NCI-H748 (cell line): ENCODE measurements around the gene LCN6.

ENCODE experiments used
- DNase-seq: peaks from one replicate; lab custom pipeline; 2025; ENCODE audit not compliant: unreplicated experiment; lab: John Stamatoyannopoulos, UW

LCN6 gene

GRCh38 chr9:136726631-136727191, 21.6 kb downstream of the LCN6 start:
- DNase-seq, result no peak

DNA sequence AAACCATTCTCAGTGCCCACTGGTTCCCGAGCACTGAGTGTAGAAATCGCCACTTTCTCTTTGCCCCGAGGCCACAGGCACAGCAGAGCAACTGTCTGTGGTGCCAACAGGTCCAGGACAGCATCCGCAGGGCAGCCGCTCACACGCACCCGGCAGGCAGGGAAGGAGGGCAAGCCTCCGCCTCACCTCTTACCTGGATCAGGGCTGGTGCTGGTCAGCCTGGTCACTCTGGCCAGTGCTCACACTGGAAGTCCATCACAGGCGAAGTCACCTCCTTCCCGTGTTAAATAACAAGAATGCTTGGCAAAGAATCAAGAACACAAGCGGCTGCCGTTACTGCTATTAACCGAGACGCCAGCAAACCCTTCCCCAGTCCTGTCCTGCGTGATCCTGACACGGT, 22.2 kb downstream of the LCN6 start:
- DNase-seq, result no peak

DNA sequence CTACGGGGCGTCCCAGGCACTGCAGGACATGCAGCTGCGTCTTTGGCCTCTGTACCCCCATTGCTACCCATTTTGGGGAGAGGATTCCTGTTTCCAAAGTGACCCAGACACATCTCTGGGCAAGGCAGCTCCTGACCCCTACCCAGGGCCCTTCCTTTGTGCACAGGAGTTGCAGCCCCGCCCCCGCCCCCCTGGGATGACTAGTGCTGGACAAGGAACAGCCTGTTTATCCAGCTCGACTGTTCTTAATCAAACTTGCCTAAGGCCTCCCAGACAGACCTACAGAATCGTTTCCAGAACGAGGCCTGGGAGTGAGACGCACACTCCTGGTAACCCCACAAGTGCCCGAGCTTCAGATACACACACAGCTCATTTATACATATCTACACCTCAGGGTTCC, 22.7 kb downstream of the LCN6 start:
- no peak for DNase-seq

DNA sequence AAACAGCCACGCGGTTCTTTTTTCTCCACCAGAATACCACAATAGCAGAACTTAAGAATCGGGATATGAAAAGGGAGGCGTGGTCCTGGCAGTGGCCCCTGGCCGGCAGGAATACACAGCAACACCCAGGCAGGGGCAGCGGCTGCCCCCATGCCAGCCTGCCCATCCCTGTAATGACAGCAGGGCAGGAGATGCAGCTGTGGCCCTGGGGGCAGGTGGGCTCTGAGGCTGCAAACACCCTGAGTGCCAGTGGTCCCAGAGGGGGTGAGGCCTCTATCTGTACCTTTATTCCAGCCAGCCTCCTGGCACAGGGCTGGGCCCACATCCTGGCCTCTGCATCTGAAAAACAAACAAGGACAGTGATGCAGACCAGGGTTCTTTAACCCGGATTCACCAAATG, 23.6 kb downstream of the LCN6 start:
- DNase-seq, result no peak

DNA sequence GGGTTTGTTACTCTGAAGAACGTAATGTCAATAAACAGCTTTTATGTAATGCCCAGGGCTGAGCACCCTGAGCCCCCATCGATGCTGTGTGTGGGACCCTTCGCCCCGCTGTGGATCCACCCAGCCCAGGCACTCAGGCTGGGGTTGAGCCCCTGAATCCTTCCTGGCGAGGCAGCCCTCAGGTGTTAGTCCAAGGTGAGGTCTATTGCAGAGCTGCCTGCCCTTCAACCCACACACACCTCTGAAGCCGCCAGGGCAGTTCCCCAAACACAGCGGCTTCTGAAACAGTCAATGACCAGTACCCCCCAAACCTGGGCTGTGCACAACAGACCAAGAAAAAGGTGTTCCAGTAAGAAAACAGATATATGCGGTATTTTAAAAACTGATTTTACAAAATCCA, 24.3 kb downstream of the LCN6 start:
- no peak for DNase-seq

DNA sequence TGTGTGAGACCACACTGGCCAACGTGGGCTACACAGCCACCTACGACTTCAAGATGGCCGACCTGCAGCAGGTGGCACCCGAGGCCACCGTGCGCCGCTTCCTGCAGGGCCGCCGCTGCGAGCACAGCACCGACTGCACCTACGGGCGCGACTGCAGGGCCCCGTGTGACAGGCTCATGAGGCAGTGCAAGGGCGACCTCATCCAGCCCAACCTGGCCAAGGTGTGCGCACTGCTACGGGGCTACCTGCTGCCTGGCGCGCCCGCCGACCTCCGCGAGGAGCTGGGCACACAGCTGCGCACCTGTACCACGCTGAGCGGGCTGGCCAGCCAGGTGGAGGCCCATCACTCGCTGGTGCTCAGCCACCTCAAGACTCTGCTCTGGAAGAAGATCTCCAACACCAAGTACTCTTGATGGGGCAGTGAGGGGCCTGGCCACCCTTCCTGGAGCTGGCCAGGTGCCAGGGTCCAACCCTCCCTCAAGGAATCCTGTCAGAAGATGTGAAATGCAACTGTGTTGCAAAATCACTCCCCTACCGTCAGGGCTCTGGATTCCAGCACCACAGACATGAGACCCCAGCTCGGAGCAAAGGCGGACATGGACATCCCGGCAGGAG, 24.9 kb downstream of the LCN6 start:
- no peak for DNase-seq

DNA sequence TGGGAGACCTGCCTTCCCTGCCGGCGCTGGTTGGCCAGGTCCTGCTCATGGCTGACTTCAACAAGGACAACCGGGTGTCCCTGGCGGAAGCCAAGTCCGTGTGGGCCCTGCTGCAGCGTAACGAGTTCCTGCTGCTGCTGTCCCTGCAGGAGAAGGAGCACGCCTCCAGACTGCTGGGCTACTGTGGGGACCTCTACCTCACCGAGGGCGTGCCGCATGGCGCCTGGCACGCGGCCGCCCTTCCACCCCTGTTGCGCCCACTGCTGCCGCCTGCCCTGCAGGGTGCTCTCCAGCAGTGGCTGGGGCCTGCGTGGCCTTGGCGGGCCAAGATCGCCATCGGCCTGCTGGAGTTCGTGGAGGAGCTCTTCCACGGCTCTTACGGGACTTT, 25.4 kb downstream of the LCN6 start:
- DNase-seq, result no peak

GRCh38 chr9:136722093-136722968, 26.0 kb downstream of the LCN6 start:
- no peak for DNase-seq

DNA sequence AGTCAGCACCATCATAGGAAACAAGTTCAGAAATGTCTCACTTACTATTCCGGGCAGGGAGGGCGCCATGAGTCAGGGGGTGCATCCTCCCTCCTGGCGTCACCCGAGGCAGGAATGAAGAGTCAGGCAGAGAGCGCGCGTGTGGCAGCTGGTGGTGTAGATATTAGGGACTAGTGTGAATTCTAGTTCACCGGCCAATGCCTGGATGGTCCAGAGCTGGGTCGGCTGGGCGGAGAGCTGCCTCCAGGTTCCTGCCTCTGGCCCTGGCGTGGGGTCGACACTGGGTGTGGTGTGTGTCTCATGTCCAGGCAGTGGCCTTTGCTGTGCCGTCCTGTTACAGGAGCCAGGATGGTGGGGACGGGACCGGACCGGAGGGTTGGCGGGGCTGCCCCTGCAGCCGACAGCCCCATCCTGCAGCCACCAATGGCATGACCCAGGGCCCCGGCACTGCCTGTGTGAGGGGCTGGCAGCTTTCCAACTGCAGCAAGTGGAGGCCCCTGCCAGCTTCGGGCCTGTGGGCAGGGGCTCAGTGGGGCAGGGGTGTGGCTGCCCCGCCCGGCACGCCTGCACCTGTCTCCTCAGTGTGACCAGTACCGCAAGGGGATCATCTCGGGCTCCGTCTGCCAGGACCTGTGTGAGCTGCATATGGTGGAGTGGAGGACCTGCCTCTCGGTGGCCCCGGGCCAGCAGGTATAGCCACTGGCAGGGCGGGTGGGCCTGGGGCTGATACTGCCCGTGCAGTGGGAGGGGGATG, 26.8 kb downstream of the LCN6 start:
- DNase-seq, result peak; percentile 49

DNA sequence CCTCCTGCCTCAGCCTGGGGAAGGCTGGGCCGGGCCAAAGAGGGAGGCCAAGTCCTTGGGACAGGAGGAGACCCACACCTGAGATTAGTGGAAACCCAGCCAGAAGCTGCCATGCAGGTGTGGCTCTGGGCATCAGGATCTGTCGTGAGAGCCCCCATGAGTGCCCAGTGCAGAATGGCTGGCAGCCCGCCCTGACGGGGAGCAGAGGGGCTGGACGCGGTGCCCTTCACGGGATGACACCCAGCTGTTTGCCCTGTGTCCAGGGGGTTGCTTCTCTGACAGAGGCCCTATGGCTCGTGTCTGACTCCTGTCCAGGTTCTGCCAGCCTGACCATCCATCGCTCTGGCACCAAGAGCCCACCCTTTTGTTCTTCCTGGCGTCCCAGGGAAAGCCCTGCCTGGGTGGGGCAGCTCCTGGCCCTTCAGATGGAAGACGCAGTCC, 27.4 kb downstream of the LCN6 start:
- DNase-seq, result no peak

DNA sequence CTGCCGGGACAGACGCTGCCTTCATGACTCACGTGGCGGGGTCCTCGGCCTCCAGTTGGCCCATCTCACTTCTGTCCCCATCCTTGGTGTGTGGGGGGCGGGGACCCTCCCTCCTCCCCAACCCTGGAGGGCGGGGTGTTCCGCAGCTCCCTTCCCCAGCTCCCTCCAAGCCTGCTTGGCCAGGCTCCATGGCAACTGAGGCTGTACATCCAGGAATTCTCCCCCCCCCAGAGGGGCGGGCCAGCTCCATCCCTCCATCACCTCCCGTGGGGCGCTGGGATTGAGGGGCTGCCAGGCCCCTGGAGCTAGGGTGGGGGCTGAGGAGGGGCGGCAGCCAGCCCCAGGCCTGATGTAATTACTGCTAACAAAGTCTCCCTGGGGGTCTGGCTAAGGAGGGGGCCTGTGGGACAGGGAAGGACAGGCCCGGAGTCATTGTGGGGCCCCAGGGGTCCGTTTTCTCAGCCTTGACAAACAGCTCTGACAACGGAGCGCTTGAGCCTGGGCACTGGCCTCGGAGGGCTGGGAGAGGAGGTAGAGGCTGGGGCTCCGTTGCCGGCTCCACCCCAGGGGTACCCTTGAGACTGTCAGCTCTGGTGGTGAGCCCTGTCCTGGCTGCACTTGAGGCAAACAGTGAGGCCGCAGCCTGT, 28.0 kb downstream of the LCN6 start:
- no peak for DNase-seq

DNA sequence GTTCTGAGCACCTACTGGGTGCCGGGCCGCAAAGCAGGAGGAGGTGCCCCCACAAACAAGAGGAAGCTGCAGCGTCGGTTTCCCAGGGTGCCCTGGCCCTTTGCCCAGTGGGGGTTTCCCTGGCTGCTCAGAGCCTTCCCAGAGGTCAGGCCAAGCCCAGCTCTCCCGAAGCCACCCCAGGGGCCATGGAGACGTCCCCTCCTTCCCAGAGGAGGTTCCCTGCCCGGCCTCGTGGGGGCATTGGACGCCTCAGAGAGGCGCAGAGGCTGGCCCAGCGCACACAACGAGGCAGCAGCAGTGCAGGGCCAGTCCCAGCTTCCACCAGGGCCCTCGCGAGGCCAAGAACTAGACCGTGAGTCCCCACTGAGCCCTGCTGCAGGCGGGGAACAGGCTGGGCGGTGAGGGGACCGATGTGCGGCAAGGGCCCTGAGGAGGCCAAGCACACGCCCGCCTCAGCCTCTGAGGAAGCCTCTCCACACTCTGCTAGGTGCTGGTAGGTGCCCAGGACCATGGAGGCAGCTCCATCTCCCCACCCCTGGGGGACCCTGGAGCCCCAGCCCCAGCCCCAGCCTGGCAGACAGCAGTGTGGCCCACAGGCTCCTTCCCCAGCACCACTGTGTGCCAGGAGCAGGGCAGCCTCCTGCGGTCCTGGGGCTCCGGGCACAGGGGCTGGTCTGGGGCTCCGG, 29.0 kb downstream of the LCN6 start:
- DNase-seq, result no peak

DNA sequence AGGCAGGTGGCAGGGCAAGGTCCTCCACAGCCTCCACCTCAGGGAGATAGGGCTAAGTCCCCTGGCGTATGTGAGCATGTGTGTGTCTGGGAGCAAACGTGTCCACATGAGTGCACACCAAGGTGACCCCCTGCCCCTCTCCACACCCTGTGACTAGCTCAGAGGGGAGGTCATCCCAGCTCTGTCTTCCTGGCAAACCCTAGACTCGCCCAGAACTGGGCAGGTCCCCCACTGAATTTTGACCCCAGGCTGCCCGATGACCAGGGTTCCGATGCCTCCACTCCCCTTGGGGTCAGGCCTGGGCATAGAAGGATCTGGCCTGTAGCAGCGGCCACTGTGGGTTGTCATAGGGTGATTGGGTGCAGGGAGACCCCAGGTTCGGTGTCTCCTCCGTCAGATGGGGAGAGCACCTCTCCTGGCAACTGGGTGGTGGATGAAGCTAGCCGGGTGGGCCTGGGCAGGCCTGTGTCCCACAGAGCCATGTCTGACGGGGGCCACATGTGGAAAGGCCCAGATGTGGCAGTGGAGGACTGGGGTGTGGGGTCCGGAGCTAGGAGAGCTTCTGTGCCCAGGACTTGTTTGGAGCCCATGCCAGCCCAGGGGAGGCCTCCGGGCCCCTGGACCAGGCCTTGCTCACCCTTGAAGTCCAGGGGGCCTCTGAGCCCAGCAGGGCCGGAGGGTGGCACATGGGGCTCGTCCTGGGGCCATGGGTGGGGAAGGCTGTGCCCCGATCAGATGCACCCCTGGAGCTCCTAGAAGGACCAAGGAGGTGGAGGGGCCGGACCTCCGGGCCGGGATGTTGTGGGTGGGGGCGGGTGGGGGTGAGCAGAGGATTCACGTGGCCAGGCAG, 29.8 kb downstream of the LCN6 start:
- no peak for DNase-seq

GRCh38 chr9:136717399-136717798, 30.9 kb downstream of the LCN6 start:
- DNase-seq, result no peak

DNA sequence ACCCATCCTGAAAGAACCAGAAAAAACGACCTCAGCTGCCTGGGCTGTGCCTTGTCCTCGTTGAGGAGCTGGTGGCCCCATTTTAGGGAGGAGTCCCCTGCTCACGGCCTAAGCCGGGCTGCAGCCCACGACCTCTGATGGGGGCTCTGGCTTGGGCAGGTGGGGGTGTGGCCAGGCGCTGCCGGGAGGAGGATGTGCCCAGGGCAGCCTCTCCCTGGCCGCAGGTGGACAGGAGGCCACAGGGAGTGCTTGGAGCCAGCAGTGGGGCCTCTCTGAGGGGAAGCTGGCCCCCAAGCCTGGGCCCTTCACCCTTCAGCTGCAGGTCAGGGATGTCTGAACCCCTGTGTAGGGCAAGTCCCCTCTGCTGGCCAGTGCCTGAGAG, 33.4 kb downstream of the LCN6 start:
- no peak for DNase-seq

DNA sequence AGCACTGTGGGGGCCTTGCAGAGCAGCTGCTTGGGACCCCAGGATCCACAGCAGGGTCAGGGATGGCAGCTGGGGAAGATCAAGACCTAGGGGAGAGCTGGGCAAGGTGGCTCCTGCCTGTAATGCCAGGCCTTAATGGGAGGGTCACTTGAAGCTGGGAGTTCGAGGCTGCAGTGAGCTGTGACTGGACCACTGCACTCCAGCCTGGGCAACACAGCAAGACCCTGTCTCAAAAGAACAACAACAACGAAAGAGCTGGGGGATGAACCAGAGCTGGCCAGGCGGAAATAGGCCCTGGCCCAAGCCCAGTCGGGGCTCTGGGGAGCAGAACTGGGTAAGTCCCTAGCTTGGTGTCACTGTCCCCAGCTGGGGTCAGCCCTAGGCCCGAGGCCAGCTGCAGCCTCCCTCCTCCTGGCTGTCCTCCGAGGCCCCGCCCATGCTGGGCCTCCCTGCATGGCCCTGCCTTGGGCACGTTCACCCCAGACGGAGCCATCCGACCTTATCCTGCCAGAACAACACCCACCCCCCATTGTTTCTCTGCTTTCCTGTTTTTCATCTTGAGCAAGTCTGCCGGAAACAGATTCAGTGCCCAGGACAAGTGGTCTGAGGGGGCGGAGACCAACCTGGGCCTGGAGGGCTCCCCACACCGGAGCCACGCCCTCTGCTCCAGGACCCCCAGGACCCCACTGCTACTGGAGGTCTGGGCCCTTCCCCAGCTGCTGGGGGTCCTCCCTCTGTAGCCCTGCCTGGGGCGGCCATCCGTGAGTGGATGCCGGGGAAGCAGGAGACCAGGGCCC, 34.0 kb downstream of the LCN6 start:
- DNase-seq, result no peak

GRCh38 chr9:136713550-136713949, 34.8 kb downstream of the LCN6 start:
- peak; percentile 30 for DNase-seq

GRCh38 chr9:136712690-136713544, 35.4 kb downstream of the LCN6 start:
- DNase-seq, result no peak
